Measurements from ENCODE around the gene ADAMTS17.
"Not testable (repeated sequence)": the region's sequence is repeated elsewhere in the genome, so short reads cannot be mapped to it uniquely, and the experiment has no call there.

ADAMTS17 gene

DNA sequence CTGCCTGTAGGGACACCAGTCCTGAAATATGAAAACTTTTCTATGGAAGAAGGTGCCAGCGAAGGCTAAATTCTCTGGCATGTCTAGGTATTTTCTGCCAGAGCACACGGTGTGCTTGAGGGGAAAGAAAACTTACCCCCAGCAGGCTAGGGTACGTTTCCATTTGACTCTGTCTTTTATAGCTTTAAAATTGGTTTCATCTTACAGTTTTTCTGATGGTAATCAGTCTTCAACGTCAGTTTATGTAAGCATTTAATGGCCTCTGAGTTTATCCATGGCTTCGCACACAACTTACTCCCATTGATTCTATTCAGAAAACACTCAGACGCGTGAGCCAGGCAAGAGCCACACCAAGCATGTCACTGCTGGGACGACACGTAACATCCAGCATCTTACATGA, 249.7 kb downstream of the ADAMTS17 start:
- no peak overlapping the region for H3K27ac ChIP-seq
- no peaks in the 10 kb centered on the region for H3K36me3 ChIP-seq
- DNase-seq = no peak
- H3K4me3 ChIP-seq (ENCODE audit: low read depth, low read length) = no peak overlapping the region
- H3K27me3 ChIP-seq (ENCODE audit: insufficient read depth, low read depth, severe bottlenecking) = no peaks in the 10 kb centered on the region
- TF ChIP-seq, protein P1, sequence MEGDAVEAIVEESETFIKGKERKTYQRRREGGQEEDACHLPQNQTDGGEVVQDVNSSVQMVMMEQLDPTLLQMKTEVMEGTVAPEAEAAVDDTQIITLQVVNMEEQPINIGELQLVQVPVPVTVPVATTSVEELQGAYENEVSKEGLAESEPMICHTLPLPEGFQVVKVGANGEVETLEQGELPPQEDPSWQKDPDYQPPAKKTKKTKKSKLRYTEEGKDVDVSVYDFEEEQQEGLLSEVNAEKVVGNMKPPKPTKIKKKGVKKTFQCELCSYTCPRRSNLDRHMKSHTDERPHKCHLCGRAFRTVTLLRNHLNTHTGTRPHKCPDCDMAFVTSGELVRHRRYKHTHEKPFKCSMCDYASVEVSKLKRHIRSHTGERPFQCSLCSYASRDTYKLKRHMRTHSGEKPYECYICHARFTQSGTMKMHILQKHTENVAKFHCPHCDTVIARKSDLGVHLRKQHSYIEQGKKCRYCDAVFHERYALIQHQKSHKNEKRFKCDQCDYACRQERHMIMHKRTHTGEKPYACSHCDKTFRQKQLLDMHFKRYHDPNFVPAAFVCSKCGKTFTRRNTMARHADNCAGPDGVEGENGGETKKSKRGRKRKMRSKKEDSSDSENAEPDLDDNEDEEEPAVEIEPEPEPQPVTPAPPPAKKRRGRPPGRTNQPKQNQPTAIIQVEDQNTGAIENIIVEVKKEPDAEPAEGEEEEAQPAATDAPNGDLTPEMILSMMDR (IDR thresholded peaks at IDR 0.05; ENCODE audit: low read depth, low read length) = no peak
- no peaks in the 10 kb centered on the region for H3K9me3 ChIP-seq (ENCODE audit: severe bottlenecking)

DNA sequence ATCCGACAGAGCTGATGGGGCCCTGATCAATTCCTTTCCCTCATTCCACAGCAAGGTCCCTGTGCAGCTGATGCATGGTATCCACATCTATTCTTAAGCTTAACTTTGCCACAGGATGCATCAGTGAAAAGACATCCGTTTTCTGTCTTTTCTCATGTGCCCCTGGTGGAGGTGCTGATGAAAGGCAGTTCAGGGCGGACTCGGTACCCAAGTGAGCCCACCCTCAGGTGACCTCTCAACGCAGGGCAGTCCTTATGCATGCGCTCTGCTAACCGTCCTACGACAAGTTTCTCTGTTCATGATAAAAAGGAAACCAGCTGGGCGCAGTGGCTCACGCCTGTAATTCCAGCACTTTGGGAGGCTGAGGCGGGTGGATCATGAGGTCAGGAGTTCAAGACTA, 251.4 kb downstream of the ADAMTS17 start:
- H3K4me3 ChIP-seq (ENCODE audit: low read depth, low read length) = no peak overlapping the region
- H3K27me3 ChIP-seq (ENCODE audit: insufficient read depth, low read depth, severe bottlenecking) = no peaks in the 10 kb centered on the region
- H3K9me3 ChIP-seq (ENCODE audit: severe bottlenecking) = no peaks in the 10 kb centered on the region

DNA sequence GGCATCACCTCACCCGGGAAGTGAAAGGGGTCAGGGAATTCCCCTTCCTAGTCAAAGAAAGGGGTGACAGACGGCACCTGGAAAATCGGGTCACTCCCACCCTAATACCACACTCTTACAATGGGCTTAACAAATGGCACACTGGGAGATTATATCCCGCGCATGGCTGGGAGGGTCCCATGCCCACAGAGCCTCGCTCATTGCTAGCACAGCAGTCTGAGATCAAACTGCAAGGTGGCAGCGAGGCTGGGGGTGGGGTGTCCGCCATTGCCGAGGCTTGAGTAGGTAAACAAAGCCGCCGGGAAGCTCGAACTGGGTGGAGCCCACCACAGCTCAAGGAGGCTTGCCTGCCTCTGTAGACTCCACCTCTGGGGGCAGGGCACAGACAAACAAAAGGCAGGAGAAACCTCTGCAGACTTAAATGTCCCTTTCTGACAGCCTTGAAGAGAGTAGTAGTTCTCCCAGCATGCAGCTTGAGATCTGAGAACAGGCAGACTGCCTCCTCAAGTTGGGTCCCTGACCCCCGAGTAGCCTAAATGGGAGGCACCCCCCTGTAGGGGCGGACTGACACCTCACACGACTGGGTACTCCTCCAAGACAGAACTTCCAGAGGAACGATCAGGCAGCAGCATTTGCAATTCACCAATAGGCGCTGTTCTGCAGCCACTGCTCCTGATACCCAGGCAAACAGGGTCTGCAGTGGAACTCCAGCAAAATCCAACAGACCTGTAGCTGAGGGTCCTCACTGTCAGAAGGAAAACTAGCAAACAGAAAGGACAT, 257.5 kb downstream of the ADAMTS17 start:
- H3K36me3 ChIP-seq; H3K4me3 ChIP-seq (ENCODE audit: low read depth, low read length); DNase-seq; H3K27ac ChIP-seq; H3K9me3 ChIP-seq (ENCODE audit: severe bottlenecking); H3K27me3 ChIP-seq (ENCODE audit: insufficient read depth, low read depth, severe bottlenecking): not testable (repeated sequence)

More for the DNA sequence above, 251.4 kb downstream of the ADAMTS17 start:
- TF ChIP-seq, protein P1 (IDR thresholded peaks at IDR 0.05; ENCODE audit: low read depth, low read length) = no peak
- no peak for DNase-seq
- H3K27ac ChIP-seq = no peak overlapping the region
- no peaks in the 10 kb centered on the region for H3K36me3 ChIP-seq

DNA sequence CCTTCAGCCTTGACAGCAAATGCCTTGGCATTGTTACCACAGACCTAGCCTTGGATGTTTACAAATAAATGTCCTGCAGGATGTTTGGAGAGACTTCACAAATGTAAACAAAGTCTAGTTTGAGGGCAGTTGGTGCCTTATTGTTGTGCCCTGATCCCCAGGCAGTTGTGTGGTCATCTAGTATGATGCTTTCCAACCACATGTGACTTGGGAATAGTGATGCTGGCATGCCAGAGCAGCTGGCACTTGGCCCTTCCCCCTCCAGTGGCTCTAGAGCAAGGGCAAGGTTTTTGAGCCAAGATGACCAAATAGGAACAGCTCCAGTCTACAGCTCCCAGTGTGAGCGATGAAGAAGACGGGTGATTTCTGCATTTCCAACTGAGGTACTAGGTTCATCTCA, 258.2 kb downstream of the ADAMTS17 start:
- no peak overlapping the region for H3K4me3 ChIP-seq (ENCODE audit: low read depth, low read length)
- H3K27me3 ChIP-seq (ENCODE audit: insufficient read depth, low read depth, severe bottlenecking) = peaks cover 7% of the 10 kb centered on the region
- no peaks in the 10 kb centered on the region for H3K9me3 ChIP-seq (ENCODE audit: severe bottlenecking)
- TF ChIP-seq, protein P1 (IDR thresholded peaks at IDR 0.05; ENCODE audit: low read depth, low read length) = no peak
- no peak overlapping the region for H3K27ac ChIP-seq
- DNase-seq = no peak
- H3K36me3 ChIP-seq = no peaks in the 10 kb centered on the region

DNA sequence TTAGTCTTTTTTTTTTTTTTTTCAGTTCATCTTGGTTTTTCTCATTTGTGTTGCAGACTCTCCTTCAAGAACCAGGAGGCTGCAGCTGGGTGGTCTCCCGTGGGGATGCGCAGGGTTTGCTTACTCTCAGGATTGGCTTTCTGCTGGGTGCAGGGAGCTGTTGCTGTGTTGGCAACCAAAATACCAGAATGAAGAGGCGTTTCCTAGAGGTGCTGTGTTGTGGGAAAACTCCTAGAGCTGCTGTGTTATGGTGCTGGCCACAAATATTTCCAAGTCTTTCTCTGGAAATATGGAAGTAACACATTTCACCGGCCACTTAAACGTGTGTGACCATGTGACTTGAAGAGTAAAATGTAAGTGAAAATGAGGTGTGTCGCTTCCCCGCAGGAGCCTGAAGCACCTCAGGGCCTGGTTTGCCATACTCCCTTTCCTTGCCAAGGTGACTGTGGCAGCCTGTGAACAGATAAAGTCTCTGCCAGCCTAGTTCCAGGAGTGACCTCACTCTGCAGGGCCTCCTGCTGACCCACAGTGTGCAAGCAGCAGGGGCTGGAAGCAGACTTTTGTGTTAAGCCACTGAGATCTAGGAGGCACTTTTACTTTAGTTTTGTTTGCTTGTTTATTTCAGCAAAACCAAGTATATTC, 258.9 kb downstream of the ADAMTS17 start:
- no peak for DNase-seq
- TF ChIP-seq, protein P1 (IDR thresholded peaks at IDR 0.05; ENCODE audit: low read depth, low read length) = no peak
- H3K36me3 ChIP-seq = no peaks in the 10 kb centered on the region
- peaks cover 10% of the 10 kb centered on the region for H3K27me3 ChIP-seq (ENCODE audit: insufficient read depth, low read depth, severe bottlenecking)
- no peak overlapping the region for H3K4me3 ChIP-seq (ENCODE audit: low read depth, low read length)
- no peaks in the 10 kb centered on the region for H3K9me3 ChIP-seq (ENCODE audit: severe bottlenecking)
- H3K27ac ChIP-seq = no peak overlapping the region

DNA sequence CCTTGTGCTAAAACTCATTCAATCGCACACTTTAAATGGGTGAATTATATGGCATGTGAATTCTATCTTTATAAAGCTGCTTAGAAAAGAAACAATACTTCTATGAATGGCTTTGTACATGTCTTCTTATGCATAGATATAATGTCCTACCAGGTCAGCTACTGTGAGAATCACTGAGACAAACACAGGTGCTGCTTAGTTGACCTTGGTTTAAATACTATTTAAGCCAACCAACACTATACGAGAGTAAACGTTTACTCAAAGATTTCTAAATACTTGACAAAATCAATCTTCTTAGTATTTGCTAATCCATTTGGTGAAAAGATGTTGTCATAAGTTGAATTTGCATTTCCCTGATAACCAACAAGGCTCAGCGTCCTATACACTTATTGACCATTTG, 260.3 kb downstream of the ADAMTS17 start:
- no peak overlapping the region for H3K4me3 ChIP-seq (ENCODE audit: low read depth, low read length)
- H3K36me3 ChIP-seq = no peaks in the 10 kb centered on the region
- no peak overlapping the region for H3K27ac ChIP-seq
- H3K9me3 ChIP-seq (ENCODE audit: severe bottlenecking) = no peaks in the 10 kb centered on the region
- TF ChIP-seq, protein P1 (IDR thresholded peaks at IDR 0.05; ENCODE audit: low read depth, low read length) = no peak
- DNase-seq = no peak
- peaks cover 12% of the 10 kb centered on the region for H3K27me3 ChIP-seq (ENCODE audit: insufficient read depth, low read depth, severe bottlenecking)
